OCI-LY1 (cell line): Measurements from ENCODE around the gene INTS2.

ENCODE experiments used
- H2AFZ ChIP-seq: fragments of 200-600 bp; sonication (generic), shearing (Covaris generic); 2 replicates; pipeline ENCODE4 v1.6.0; 2014; ENCODE audit warnings: antibody characterized with exemption, mild to moderate bottlenecking, low read length
- H3F3A ChIP-seq: fragments of 200-600 bp; sonication (generic), shearing (Covaris generic); 2 replicates; pipeline ENCODE4 v1.6.0; 2014; ENCODE audit warnings: mild to moderate bottlenecking, antibody characterized with exemption, low read length, moderate library complexity; ENCODE audit not compliant: insufficient read depth
- H3K27ac ChIP-seq: fragments of 200-600 bp; sonication (generic); 2 replicates; pipeline ENCODE4 v1.5.1; 2014; ENCODE audit warnings: low read length, mixed run types, mild to moderate bottlenecking, low read depth; ENCODE audit not compliant: poor library complexity, severe bottlenecking
- H3K27me3 ChIP-seq: fragments of 200-600 bp; sonication (generic); 2 replicates; pipeline ENCODE4 v1.6.0; 2014; ENCODE audit warnings: antibody characterized with exemption, mild to moderate bottlenecking, low read length, moderate library complexity; ENCODE audit not compliant: insufficient read depth
- H3K36me3 ChIP-seq: fragments of 200-600 bp; sonication (generic); 2 replicates; pipeline ENCODE4 v1.6.1; 2014; ENCODE audit warnings: mild to moderate bottlenecking, antibody characterized with exemption, low read length, moderate library complexity, mixed read lengths; ENCODE audit not compliant: insufficient read depth
- H3K4me1 ChIP-seq: fragments of 200-600 bp; sonication (generic); 2 replicates; pipeline ENCODE4 v1.5.1; 2014; ENCODE audit warnings: mild to moderate bottlenecking, low read length, moderate library complexity; ENCODE audit not compliant: insufficient read depth, severe bottlenecking
- H3K4me2 ChIP-seq: fragments of 200-600 bp; sonication (generic), shearing (Covaris generic); 2 replicates; pipeline ENCODE4 v1.6.1; 2014; ENCODE audit warnings: low read length
- H3K4me3 ChIP-seq: fragments of 200-600 bp; sonication (generic); 2 replicates; pipeline ENCODE4 v1.5.1; 2014; ENCODE audit warnings: low read length, low read depth, mild to moderate bottlenecking, mixed read lengths; ENCODE audit not compliant: poor library complexity, severe bottlenecking
- H3K79me2 ChIP-seq: fragments of 200-600 bp; shearing (Covaris generic); 2 replicates; pipeline ENCODE4 v1.6.1; 2016; ENCODE audit warnings: mixed run types, low read length, mixed read lengths; ENCODE audit not compliant: insufficient read depth
- H3K9ac ChIP-seq: fragments of 200-600 bp; sonication (generic), shearing (Covaris generic); 2 replicates; pipeline ENCODE4 v1.6.1; 2014; ENCODE audit warnings: mild to moderate bottlenecking, low read length, mixed read lengths
- H3K9me2 ChIP-seq: fragments of 200-600 bp; sonication (generic), shearing (Covaris generic); 2 replicates; pipeline ENCODE4 v1.6.1; 2014; ENCODE audit warnings: low read depth, mild to moderate bottlenecking, low read length, mixed read lengths
- H3K9me3 ChIP-seq: fragments of 200-600 bp; shearing (Covaris generic); 2 replicates; pipeline ENCODE4 v1.6.1; 2014; ENCODE audit warnings: low read length, mixed read lengths
- H4K20me1 ChIP-seq: fragments of 200-600 bp; sonication (generic), shearing (Covaris generic); 2 replicates; pipeline ENCODE4 v1.6.0; 2016; ENCODE audit warnings: mild to moderate bottlenecking, low read length; ENCODE audit not compliant: insufficient read depth
- EZH2 ChIP-seq: fragments of 200-600 bp; sonication (generic), shearing (Covaris generic); IDR thresholded peaks from 2 replicates; pipeline ENCODE4 v1.8.0; 2017; ENCODE audit warnings: borderline replicate concordance, mixed run types, mild to moderate bottlenecking, antibody characterized with exemption, low read length, moderate library complexity, mixed read lengths
- TF ChIP-seq, protein P1 (sequence below): fragments of 200-600 bp; sonication (generic), shearing (Covaris generic); IDR thresholded peaks from 2 replicates; pipeline ENCODE4 v1.5.1; 2017; ENCODE audit warnings: mild to moderate bottlenecking, antibody characterized with exemption, low read length, moderate library complexity, mixed read lengths

The INTS2 gene

GRCh38 chr17:61833536-61834193 is 94.1 kb downstream of the INTS2 start:
- Histone ChIP-seq H3K9me3 (no peaks in the 10 kb centered on the region), H3K4me2 (no peak overlapping the region), H3K27me3 (no peaks in the 10 kb centered on the region), H3F3A (no peaks in the 10 kb centered on the region), H2AFZ (no peak overlapping the region), H4K20me1 (no peaks in the 10 kb centered on the region), H3K9ac (no peak overlapping the region), H3K36me3 (peaks cover 6% of the 10 kb centered on the region; the same call in 1 of the 2 replicates), H3K4me1 (no peaks in the 10 kb centered on the region), H3K27ac (no peak overlapping the region), H3K79me2 (no peaks in the 10 kb centered on the region), H3K9me2 (no peaks in the 10 kb centered on the region), H3K4me3 (no peak overlapping the region)
- TF ChIP-seq EZH2, result no peak
- TF ChIP-seq, protein P1, sequence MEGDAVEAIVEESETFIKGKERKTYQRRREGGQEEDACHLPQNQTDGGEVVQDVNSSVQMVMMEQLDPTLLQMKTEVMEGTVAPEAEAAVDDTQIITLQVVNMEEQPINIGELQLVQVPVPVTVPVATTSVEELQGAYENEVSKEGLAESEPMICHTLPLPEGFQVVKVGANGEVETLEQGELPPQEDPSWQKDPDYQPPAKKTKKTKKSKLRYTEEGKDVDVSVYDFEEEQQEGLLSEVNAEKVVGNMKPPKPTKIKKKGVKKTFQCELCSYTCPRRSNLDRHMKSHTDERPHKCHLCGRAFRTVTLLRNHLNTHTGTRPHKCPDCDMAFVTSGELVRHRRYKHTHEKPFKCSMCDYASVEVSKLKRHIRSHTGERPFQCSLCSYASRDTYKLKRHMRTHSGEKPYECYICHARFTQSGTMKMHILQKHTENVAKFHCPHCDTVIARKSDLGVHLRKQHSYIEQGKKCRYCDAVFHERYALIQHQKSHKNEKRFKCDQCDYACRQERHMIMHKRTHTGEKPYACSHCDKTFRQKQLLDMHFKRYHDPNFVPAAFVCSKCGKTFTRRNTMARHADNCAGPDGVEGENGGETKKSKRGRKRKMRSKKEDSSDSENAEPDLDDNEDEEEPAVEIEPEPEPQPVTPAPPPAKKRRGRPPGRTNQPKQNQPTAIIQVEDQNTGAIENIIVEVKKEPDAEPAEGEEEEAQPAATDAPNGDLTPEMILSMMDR, result no peak

- Histone ChIP-seq H3F3A (no peaks in the 10 kb centered on the region), H3K9ac (no peak overlapping the region), H3K4me1 (no peaks in the 10 kb centered on the region), H3K9me3 (no peaks in the 10 kb centered on the region), H3K79me2 (no peaks in the 10 kb centered on the region), H2AFZ (no peak overlapping the region), H4K20me1 (no peaks in the 10 kb centered on the region), H3K27ac (no peak overlapping the region), H3K9me2 (no peaks in the 10 kb centered on the region), H3K4me2 (no peak overlapping the region), H3K27me3 (no peaks in the 10 kb centered on the region), H3K36me3 (peaks cover 14% of the 10 kb centered on the region), H3K4me3 (no peak overlapping the region)
- TF ChIP-seq, protein P1, result no peak
- TF ChIP-seq EZH2, result no peak
Observed at GRCh38 chr17:61832463-61832862, 95.3 kb downstream of the INTS2 start.

GRCh38 chr17:61831099-61831498 is 96.7 kb downstream of the INTS2 start:
- Histone ChIP-seq H4K20me1 (no peaks in the 10 kb centered on the region), H3K9me3 (no peaks in the 10 kb centered on the region), H3K79me2 (no peaks in the 10 kb centered on the region), H3F3A (no peaks in the 10 kb centered on the region), H3K4me1 (no peaks in the 10 kb centered on the region), H3K27ac (no peak overlapping the region), H2AFZ (no peak overlapping the region), H3K36me3 (peaks cover 17% of the 10 kb centered on the region), H3K4me3 (no peak overlapping the region), H3K4me2 (no peak overlapping the region), H3K27me3 (no peaks in the 10 kb centered on the region), H3K9me2 (no peaks in the 10 kb centered on the region), H3K9ac (no peak overlapping the region)
- TF ChIP-seq, protein P1, result no peak
- no peak for TF ChIP-seq EZH2
